GM11168 (cell line): ENCODE results near the gene GRK3.
"Not testable (repeated sequence)": the region's sequence is repeated elsewhere in the genome, so short reads cannot be mapped to it uniquely, and the experiment has no call there.

Source experiments
- in situ Hi-C: fragments of 300-500 bp; cut with MboI; formaldehyde crosslinking; loops from one replicate; pipeline ENCODE4 v1.12.0; 2022; ENCODE audit warnings: low sequenced_read_pairs; ENCODE audit not compliant: unreplicated experiment

The GRK3 gene

GRCh38 chr22:25569983-25570382, 5.5 kb downstream of the GRK3 start:
- in situ Hi-C loops = loop anchor here (10.0 kb wide), 1 partner anchor 125 kb away; no protein-coding TSS in a partner anchor

DNA sequence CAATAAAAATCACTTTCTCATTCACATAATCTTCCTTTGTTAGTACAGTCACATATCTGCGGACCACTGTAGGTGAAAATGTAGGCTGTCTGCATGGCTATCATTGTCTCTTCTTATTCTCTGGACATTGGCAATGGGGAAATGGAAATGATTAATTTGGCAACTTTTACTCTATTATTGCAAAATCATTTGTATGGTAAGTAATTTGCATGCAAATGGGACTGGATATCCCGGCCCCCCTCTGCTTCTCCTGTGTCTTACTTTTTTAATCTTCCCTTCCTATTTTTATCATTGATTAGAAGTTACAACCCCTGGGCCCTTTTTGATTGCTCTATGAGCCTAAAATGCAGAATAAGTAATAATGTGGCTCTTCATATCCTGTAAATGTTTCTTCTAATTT, 6.0 kb downstream of the GRK3 start:
- in situ Hi-C loops = no loop called here

- in situ Hi-C loops = not testable (repeated sequence)
Observed at GRCh38 chr22:25571969-25572707, 7.7 kb downstream of the GRK3 start.

DNA sequence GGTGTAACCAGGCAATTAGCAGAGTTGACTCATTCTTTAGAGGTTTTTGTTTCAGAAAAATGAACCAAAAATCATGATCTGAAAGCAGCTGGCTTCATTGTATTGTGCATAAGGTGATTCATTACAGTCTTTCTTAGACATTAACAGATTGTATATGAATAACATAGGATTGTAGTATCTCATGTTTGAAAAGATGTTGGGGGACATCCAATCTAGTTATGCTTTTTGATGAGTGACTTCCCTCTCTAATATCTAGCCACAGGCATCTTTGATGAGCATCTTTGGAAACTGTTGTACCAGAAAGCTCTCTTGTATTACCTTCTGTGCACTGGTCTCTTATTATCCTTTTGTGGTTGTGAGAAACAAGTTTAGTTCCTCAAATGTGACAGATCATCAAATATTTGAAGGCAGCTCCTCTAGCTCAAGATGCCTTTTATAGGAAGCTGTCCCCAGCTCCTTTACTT, 8.3 kb downstream of the GRK3 start:
- in situ Hi-C loops = no loop called here

DNA sequence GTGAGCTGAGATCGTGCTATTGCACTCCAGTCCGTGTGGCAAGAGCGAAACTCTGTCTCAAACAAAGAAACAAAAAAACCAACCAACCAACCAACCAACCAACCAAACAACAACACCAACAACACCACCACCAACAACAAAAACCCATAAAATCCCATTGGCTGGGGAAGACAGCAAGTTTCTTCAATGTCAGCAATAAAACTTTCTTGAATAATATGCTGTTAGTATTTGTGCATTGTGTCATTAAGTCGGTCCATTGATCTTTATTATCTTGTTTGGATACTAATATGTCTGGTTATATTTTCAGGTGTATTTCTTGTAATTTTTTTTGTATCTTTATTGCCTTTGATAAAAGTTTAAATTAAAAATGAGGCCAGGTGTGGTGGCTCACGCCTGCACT, 9.4 kb downstream of the GRK3 start:
- in situ Hi-C loops = no loop called here

- in situ Hi-C loops = no loop called here
Observed at GRCh38 chr22:25574736-25575135, 10.3 kb downstream of the GRK3 start.

- in situ Hi-C loops = not testable (repeated sequence)
Observed at GRCh38 chr22:25575674-25576392, 11.4 kb downstream of the GRK3 start.

DNA sequence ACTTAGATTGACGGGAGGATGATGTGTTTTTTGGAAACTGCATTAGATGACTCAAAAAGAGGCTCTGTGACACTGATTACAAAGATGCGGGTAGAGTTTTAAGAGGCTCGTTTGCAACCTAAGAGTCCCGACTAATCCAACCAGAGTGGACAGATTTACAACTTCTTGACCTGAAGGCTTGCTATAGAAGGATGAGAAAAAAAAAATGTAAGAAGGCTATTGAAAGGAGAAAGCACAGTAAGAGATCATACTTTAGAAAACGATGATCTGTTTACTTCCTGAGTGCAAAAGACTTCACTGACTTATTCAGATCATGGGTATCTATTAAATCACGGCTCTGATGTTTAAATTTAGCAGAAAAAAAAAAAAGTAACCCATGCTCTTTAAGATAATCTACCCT, 17.0 kb downstream of the GRK3 start:
- in situ Hi-C loops = not testable (repeated sequence)

GRCh38 chr22:25582946-25583345, 18.5 kb downstream of the GRK3 start:
- in situ Hi-C loops = no loop called here

DNA sequence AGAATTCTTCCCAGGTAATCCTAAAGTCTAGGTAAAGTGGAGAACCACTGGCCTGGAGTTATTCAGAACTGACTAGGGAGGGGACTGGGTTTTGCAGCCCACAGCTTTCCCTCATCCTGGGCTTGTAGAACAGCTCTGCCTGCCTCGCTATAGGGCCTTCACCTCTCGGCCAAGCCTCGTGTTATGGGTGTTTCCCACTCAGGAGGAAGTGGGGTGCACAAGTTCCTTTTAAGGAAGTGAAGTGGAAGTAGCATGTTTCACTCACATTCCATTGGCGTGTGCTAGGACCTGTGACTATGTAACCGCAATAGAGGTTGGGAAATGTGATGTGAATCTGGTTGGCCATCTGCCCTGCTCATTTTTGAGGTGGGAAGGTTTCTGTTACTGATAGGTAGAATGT, 20.5 kb downstream of the GRK3 start:
- in situ Hi-C loops = loop anchor here (5.0 kb wide), 1 partner anchor 293 kb away; no protein-coding TSS in a partner anchor

DNA sequence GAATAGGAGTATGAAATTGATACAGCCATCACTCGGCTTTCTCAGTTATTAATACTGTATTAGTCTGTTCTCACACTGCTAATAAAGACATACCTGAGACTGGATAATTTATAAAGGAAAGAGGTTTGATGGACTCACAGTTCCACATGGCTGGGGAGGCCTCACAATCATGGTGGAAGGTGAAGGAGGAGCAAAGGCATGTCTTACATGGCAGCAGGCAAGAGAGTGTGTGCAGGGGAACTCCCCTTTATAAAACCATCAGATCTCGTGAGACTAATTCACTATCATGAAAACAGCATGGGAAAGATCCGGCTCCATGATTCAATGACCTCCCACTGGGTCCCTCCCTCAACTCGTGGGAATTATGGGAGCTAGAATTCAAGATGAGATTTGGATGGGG, 25.2 kb downstream of the GRK3 start:
- in situ Hi-C loops = loop anchor here (5.0 kb wide), 1 partner anchor 297 kb away; no protein-coding TSS in a partner anchor

DNA sequence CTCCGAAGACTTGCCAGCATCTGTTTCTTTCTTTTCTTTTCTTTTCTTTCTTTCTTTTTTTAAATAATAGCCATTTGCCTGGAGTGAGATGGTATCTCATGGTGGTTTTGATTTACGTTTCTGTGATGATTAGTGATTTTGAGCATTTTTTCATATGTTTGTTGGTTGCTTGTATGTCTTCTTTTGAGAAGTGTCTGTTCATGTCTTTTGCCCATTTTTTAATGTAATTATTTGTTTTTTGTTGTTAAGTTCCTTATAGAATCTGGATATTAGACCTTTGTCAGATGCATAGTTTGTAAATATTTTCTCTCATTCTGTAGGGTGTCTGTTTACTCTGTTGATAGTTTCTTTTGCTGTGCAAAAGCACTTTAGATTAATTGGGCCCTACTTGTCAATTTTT, 28.8 kb downstream of the GRK3 start:
- in situ Hi-C loops = not testable (repeated sequence)

GRCh38 chr22:25598609-25599008, 34.1 kb downstream of the GRK3 start:
- in situ Hi-C loops = no loop called here

- in situ Hi-C loops = no loop called here
Observed at GRCh38 chr22:25602445-25602844, 38.0 kb downstream of the GRK3 start.

DNA sequence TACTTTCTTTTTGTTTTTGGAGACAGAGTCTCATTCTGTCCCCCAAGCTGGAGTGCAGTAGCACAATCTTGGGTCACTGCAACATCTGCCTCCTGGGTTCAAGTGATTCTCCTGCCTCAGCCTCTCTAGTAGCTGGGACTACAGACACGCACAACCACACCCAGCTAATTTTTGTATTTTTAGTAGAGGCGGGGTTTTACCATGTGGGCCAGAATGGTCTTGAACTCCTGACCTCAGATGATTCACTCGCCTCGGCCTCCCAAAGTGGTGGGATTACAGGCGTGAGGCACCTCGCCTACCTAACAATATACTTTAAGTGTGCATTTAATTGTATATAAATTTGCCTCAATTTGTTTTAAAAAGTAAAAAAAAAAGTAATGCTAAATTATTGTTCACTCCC, 38.4 kb downstream of the GRK3 start:
- in situ Hi-C loops = no loop called here

DNA sequence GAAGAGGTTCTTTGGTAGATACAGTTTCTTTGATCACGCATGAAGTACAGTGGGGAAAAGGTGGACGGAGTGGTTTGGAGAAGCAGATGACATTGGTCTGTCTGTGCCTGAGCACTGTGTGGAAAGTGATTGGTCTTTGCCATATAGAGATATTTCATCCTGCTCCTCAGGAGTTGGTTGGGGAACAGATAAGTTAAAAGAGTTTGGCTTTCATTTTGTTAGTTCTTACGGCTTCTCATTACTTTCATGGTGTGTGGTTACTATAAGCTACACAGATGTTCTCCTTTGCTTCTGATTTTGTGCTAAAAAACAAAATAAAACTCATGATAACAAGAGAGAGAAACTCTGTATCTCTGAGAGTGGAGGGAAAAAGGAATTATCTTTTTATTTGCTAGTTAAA, 40.7 kb downstream of the GRK3 start:
- in situ Hi-C loops = not testable (repeated sequence)

DNA sequence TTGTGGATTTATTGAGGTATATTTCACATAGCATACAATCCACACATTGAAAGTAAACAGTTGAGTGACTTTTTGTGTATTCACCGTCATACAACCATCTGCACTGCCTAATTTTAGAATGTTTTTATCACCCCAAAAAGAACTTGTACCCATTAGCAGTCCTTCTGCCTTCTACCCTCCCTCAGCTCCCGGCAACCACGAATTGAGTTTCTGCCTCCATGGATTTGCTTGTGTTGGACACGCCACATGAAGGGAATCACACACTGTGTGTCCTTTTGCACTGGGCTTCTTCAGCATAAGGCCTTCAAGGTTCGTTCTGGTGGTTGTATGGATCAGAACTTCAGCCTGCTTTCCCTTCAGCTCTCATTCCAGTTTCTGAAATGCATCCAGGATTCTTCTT, 41.1 kb downstream of the GRK3 start:
- in situ Hi-C loops = not testable (repeated sequence)

GRCh38 chr22:25611284-25611683, 46.8 kb downstream of the GRK3 start:
- in situ Hi-C loops = not testable (repeated sequence)

- in situ Hi-C loops = not testable (repeated sequence)
Observed at GRCh38 chr22:25613131-25613530, 48.7 kb downstream of the GRK3 start.

- in situ Hi-C loops = not testable (repeated sequence)
Observed at GRCh38 chr22:25613558-25613957, 49.1 kb downstream of the GRK3 start.

DNA sequence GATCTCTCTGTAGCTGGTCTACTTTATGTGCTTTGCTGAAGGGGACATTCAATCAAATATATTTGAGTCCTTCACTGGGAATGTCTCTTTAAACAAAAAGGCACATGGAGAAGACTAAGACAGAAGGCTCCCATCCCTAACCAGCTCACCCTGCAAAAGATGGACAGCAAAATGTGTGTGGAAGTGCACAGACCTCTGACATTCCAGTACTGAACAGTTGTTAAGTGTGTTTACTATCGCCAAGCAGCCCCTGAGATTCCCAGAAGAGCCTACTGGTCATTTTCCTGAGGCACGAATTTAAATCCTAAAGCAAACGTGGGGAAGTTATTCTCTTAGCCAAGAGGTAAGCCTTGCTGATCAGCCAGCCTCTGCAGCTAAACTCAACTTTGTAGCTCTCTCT, 50.3 kb downstream of the GRK3 start:
- in situ Hi-C loops = not testable (repeated sequence)
